Gastrocnemius medialis (tissue), 4 donors: ENCODE data around the gene AGAP1.

Experiments used
- CTCF ChIP-seq, 5 experiments: fragments of 450-650 bp in 3 of 5; fragments of 200-600 bp in 2 of 5; sonication (generic) in 2 of 5; IDR thresholded peaks in 4 of 5; conservative IDR thresholded peaks in 1 of 5; 1 replicate in 4 of 5; 2 replicates in 1 of 5; pipeline ENCODE4 v1.5.1; 2016 to 2019; ENCODE audit warnings: antibody characterized with exemption in 5 of 5, mild to moderate bottlenecking in 3 of 5, moderate library complexity in 3 of 5
- POLR2A ChIP-seq, 2 donors: fragments of 450-650 bp; IDR thresholded peaks; one replicate each; pipeline ENCODE4 v1.6.1; 2017; ENCODE audit warnings: antibody characterized with exemption in 2 of 2, mild to moderate bottlenecking in 2 of 2, moderate library complexity in 2 of 2

GRCh38 chr2:235506997-235507615 lies 13.3 kb downstream of the AGAP1 start:
- TF ChIP-seq CTCF (IDR thresholded peaks at IDR 0.05 in 4 of 5, conservative IDR thresholded peaks at IDR 0.05 in 1 of 5) = no peak
- TF ChIP-seq POLR2A (IDR thresholded peaks at IDR 0.05) = no peak
